Measurements from ENCODE around the gene ZNF117. TPM values are rescaled to one million over a fixed set of nuclear protein-coding genes. Genes with fewer than 3 reads are reported as not detected.

ZNF117 gene
- total and polyA plus RNA-seq, 10 of the 15 experiments (the other 5 are each of a cell fraction or from before 2014, with no cell fraction given), result 1.4 to 15.3 (median 7.6) TPM

- DNase-seq (ENCODE audit: low read depth, low spot score) (no peak), FAIRE-seq (no peak), ATAC-seq (no peak)
- Histone ChIP-seq H3K4me1 (ENCODE audit: control insufficient read depth, insufficient read depth, low read length) (no peaks in the 10 kb centered on the region), H2AFZ (ENCODE audit: control insufficient read depth, low read depth, low read length) (no peak overlapping the region), H3K79me2 (ENCODE audit: control insufficient read depth, insufficient read depth, low read length) (peaks cover 23% of the 10 kb centered on the region), H3K27ac (ENCODE audit: control insufficient read depth, insufficient read depth) (no peak overlapping the region), H4K20me1 (ENCODE audit: control insufficient read depth, insufficient read depth) (no peaks in the 10 kb centered on the region), H3K36me3 (ENCODE audit: control insufficient read depth in 2 of 2, insufficient read depth in 2 of 2, low read length in 1 of 2) (peaks cover 0 to 3% of the 10 kb centered on the region in 2 experiments; a peak in 2 of 4 replicates), H3K9me3 (replicated peaks; ENCODE audit: control insufficient read depth, insufficient read depth, low read length) (peaks cover 46% of the 10 kb centered on the region), H3K4me2 (ENCODE audit: control insufficient read depth, insufficient read depth) (no peak overlapping the region), H3K27me3 (replicated peaks in 1 of 2; ENCODE audit: control insufficient read depth in 2 of 2, insufficient read depth in 2 of 2, low read length in 1 of 2) (no peaks in the 10 kb centered on the region), H3K4me3 (no peak overlapping the region), H3K9ac (ENCODE audit: control insufficient read depth, insufficient read depth, low read length) (no peak overlapping the region)
- SMC1A ChIA-PET (ENCODE audit: uncharacterized antibody, unreplicated experiment), result no interaction called here
- TF ChIP-seq SUZ12 (IDR thresholded peaks at IDR 0.05; ENCODE audit: unreplicated experiment) (no peak), NBN (IDR thresholded peaks at IDR 0.05) (no peak), NFXL1 (IDR thresholded peaks at IDR 0.05; ENCODE audit: borderline replicate concordance) (no peak), ZNF24 (IDR thresholded peaks at IDR 0.05) (no peak), YBX1 (IDR thresholded peaks at IDR 0.05) (no peak), SP1 (IDR thresholded peaks at IDR 0.05; ENCODE audit: low read depth, low read length) (no peak), YY1 (IDR thresholded peaks at IDR 0.05; ENCODE audit: low read depth, low read length) (no peak), ZNF687 (IDR thresholded peaks at IDR 0.05) (no peak), SKIL (IDR thresholded peaks at IDR 0.05; ENCODE audit: low read depth, poor library complexity, severe bottlenecking) (no peak), ESRRA (IDR thresholded peaks at IDR 0.05; ENCODE audit: low read length) (no peak), MLLT1 (IDR thresholded peaks at IDR 0.05) (no peak), DPF2 (IDR thresholded peaks at IDR 0.05) (no peak), IRF5 (IDR thresholded peaks at IDR 0.05; ENCODE audit: borderline replicate concordance) (no peak), SREBF1 (IDR thresholded peaks at IDR 0.05; ENCODE audit: low read length) (no peak)
- CTCF ChIA-PET, result interaction anchor here (1.0 kb wide), 1 partner anchor 36 kb away, joined by 3 read pairs; no protein-coding TSS in a partner anchor
- in situ Hi-C loops (cut with MboI) (no loop called here), intact Hi-C loops (cut with micrococcal nuclease; ENCODE audit: unreplicated experiment) (loop anchor here (5.0 to 10.0 kb wide), 3 partner anchors 36 to 337 kb away; partner anchors contain the start of genes ZNF107 and ZNF138)
- RAD21 ChIA-PET (ENCODE audit: unreplicated experiment), result no interaction called here
- no TSS peak for BruUV-seq (replicated peaks)
- WGBS (ENCODE audit: insufficient coverage, insufficient replicate concordance, low lambda C conversion rate, missing lambda C conversion rate), result 0% methylated on average over 1 of the region's 1 CpG
- POLR2A ChIA-PET, result no interaction called here
These were observed 10.5 kb upstream of the ZNF117 start for GRCh38 chr7:65001291-65001814.
